ENCODE results near the gene INSM2. TPM values are rescaled to one million over a fixed set of nuclear protein-coding genes. Genes with fewer than 3 reads are reported as not detected.

The INSM2 gene
- total RNA-seq, 1 donor from 2014 or later, result 0.98 TPM

GRCh38 chr14:35504260-35504659 lies 29.7 kb upstream of the INSM2 start:
- TF ChIP-seq POLR2AphosphoS5 (IDR thresholded peaks at IDR 0.05; ENCODE audit: insufficient read depth in 1 of 2, low read depth in 1 of 2) (no peak), POLR2A (IDR thresholded peaks at IDR 0.05) (no peak)
- TF ChIP-seq, protein P1, sequence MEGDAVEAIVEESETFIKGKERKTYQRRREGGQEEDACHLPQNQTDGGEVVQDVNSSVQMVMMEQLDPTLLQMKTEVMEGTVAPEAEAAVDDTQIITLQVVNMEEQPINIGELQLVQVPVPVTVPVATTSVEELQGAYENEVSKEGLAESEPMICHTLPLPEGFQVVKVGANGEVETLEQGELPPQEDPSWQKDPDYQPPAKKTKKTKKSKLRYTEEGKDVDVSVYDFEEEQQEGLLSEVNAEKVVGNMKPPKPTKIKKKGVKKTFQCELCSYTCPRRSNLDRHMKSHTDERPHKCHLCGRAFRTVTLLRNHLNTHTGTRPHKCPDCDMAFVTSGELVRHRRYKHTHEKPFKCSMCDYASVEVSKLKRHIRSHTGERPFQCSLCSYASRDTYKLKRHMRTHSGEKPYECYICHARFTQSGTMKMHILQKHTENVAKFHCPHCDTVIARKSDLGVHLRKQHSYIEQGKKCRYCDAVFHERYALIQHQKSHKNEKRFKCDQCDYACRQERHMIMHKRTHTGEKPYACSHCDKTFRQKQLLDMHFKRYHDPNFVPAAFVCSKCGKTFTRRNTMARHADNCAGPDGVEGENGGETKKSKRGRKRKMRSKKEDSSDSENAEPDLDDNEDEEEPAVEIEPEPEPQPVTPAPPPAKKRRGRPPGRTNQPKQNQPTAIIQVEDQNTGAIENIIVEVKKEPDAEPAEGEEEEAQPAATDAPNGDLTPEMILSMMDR (IDR thresholded peaks at IDR 0.05), result no peak
- Histone ChIP-seq H3K27me3 (no peaks in the 10 kb centered on the region), H3K4me1 (no peaks in the 10 kb centered on the region), H3K9me3 (no peaks in the 10 kb centered on the region), H3K4me3 (no peak overlapping the region), H3K36me3 (no peaks in the 10 kb centered on the region), H3K27ac (no peak overlapping the region)
- intact Hi-C loops (cut with DNase I), result no loop called here
- DNase-seq (ENCODE audit: extremely low spot score in 2 of 2), result no peak

GRCh38 chr14:35506461-35506860 lies 27.5 kb upstream of the INSM2 start:
- Histone ChIP-seq H3K4me3 (no peak overlapping the region), H3K9me3 (no peaks in the 10 kb centered on the region), H3K36me3 (no peaks in the 10 kb centered on the region), H3K4me1 (no peaks in the 10 kb centered on the region), H3K27me3 (no peaks in the 10 kb centered on the region), H3K27ac (no peak overlapping the region)
- no peak for DNase-seq (ENCODE audit: extremely low spot score in 2 of 2)
- intact Hi-C loops (cut with DNase I), result no loop called here
- TF ChIP-seq POLR2A (IDR thresholded peaks at IDR 0.05), result no peak
- TF ChIP-seq, protein P1 (IDR thresholded peaks at IDR 0.05), result no peak
- TF ChIP-seq POLR2AphosphoS5 (IDR thresholded peaks at IDR 0.05; ENCODE audit: insufficient read depth in 1 of 2, low read depth in 1 of 2), result no peak

GRCh38 chr14:35506927-35507326 lies 27.0 kb upstream of the INSM2 start:
- Histone ChIP-seq H3K27ac (no peak overlapping the region), H3K4me1 (no peaks in the 10 kb centered on the region), H3K36me3 (no peaks in the 10 kb centered on the region), H3K4me3 (no peak overlapping the region), H3K27me3 (no peaks in the 10 kb centered on the region), H3K9me3 (no peaks in the 10 kb centered on the region)
- intact Hi-C loops (cut with DNase I), result no loop called here
- no peak for DNase-seq (ENCODE audit: extremely low spot score in 2 of 2)
- TF ChIP-seq POLR2AphosphoS5 (IDR thresholded peaks at IDR 0.05; ENCODE audit: insufficient read depth in 1 of 2, low read depth in 1 of 2), result no peak
- no peak for TF ChIP-seq POLR2A (IDR thresholded peaks at IDR 0.05)
- TF ChIP-seq, protein P1 (IDR thresholded peaks at IDR 0.05), result no peak

- no peak for TF ChIP-seq POLR2A (IDR thresholded peaks at IDR 0.05)
- no peak for TF ChIP-seq POLR2AphosphoS5 (IDR thresholded peaks at IDR 0.05; ENCODE audit: insufficient read depth in 1 of 2, low read depth in 1 of 2)
- TF ChIP-seq, protein P1 (IDR thresholded peaks at IDR 0.05), result no peak
- Histone ChIP-seq H3K27me3 (no peaks in the 10 kb centered on the region), H3K4me3 (no peak overlapping the region), H3K4me1 (no peaks in the 10 kb centered on the region), H3K27ac (no peak overlapping the region), H3K9me3 (no peaks in the 10 kb centered on the region), H3K36me3 (no peaks in the 10 kb centered on the region)
- intact Hi-C loops (cut with DNase I), result no loop called here
- DNase-seq (ENCODE audit: extremely low spot score in 2 of 2), result no peak
Observed at GRCh38 chr14:35509846-35510245, 24.1 kb upstream of the INSM2 start.

DNA sequence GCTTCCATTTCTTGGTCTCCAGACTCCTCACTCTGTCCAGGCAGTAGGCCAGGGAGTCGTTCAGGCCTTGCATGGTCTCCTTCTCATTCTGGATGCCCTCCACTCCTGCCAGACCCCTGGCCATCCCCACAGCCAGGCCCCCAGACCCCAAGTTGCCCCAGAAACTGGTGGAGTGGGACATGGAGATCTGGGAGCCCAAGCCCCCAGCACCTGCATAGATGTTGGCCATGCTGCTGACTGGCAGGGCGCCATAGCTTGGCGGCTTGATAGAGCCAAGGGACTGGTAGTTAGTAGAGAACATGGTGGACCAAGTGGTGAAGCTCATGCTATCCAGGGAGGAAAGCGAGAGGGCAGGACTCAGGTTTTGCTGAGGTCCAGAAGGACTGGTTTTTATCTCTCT lies 21.2 kb upstream of the INSM2 start:
- Histone ChIP-seq H3K36me3 (no peaks in the 10 kb centered on the region), H3K9me3 (no peaks in the 10 kb centered on the region), H3K27me3 (no peaks in the 10 kb centered on the region), H3K4me3 (no peak overlapping the region), H3K27ac (no peak overlapping the region), H3K4me1 (no peaks in the 10 kb centered on the region)
- TF ChIP-seq, protein P1 (IDR thresholded peaks at IDR 0.05), result no peak
- no peak for TF ChIP-seq POLR2A (IDR thresholded peaks at IDR 0.05)
- TF ChIP-seq POLR2AphosphoS5 (IDR thresholded peaks at IDR 0.05; ENCODE audit: insufficient read depth in 1 of 2, low read depth in 1 of 2), result no peak
- intact Hi-C loops (cut with DNase I), result no loop called here
- no peak for DNase-seq (ENCODE audit: extremely low spot score in 2 of 2)
